Endothelial cell (in vitro differentiated cells): ENCODE results near the gene DCP2. TPM values are rescaled to one million over a fixed set of nuclear protein-coding genes. Genes with fewer than 3 reads are reported as not detected.

Source experiments
- DNase-seq: peaks from one replicate; pipeline ENCODE4 v3.0.0; 2021; ENCODE audit warnings: low spot score
- H3K27ac Mint-ChIP-seq: one replicate; pipeline ENCODE4 v1.8.0; 2021; ENCODE audit warnings: mixed read lengths, inconsistent platforms; ENCODE audit not compliant: unreplicated experiment
- H3K27me3 Mint-ChIP-seq: one replicate; pipeline ENCODE4 v1.8.0; 2021; ENCODE audit warnings: mild to moderate bottlenecking, moderate library complexity, mixed read lengths, inconsistent platforms; ENCODE audit not compliant: unreplicated experiment
- H3K36me3 Mint-ChIP-seq: one replicate; pipeline ENCODE4 v1.8.0; 2021; ENCODE audit warnings: mild to moderate bottlenecking, low read depth, mixed read lengths, inconsistent platforms; ENCODE audit not compliant: unreplicated experiment
- H3K4me1 Mint-ChIP-seq: one replicate; pipeline ENCODE4 v1.8.0; 2021; ENCODE audit warnings: mild to moderate bottlenecking, mixed read lengths, inconsistent platforms; ENCODE audit not compliant: unreplicated experiment
- H3K4me3 Mint-ChIP-seq: one replicate; pipeline ENCODE4 v1.8.0; 2021; ENCODE audit warnings: mild to moderate bottlenecking, mixed read lengths, inconsistent platforms; ENCODE audit not compliant: unreplicated experiment
- H3K9me3 Mint-ChIP-seq: one replicate; pipeline ENCODE4 v1.8.0; 2021; ENCODE audit warnings: mixed read lengths, inconsistent platforms; ENCODE audit not compliant: unreplicated experiment
- total RNA-seq: library from RNA; stranded (reverse); fragmentation: NEBNext Ultra II Directional; extraction: Animal tissue kit (Norgen Biotek cat#: 25700); gene quantifications from one replicate; pipeline ENCODE4 v1.2.1, GENCODE V29; 2021; ENCODE audit not compliant: unreplicated experiment
- TF ChIP-seq, protein P1 (sequence below): fragments of 200-600 bp; sonication (generic); IDR thresholded peaks from one replicate; pipeline ENCODE4 v1.5.0; 2021; ENCODE audit warnings: antibody characterized with exemption; ENCODE audit not compliant: unreplicated experiment

DCP2 gene
- total RNA-seq, 1 donor from 2014 or later, result 75.6 TPM

DNA sequence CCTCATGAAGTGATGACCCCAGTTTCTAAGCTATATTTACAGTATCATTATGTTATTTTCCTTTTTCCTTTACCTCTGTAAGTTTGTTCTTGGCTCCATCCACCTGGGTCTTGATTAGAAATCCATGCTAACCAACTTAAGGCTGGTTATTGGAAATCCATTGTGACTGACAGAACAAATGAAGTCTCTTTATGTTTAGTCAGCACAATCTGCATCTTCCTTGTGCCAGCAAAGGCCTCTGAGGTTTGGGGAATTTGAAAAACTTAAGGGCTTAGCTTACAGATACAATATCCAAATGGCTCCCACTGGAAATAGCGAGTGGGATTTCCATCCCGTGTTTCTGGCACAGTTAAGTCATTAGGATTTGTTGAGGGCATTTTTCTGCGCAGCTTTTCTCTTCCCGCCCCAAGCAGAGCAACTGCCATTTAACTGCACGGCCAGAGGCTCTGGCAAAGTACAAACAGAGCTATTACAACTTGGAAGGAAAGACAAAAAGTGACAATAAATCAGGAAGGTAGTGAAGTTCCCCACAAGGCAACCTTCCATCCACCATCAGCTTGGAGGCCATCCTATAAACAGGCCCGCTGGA is 64.2 kb downstream of the DCP2 start:
- Mint-ChIP-seq H3K9me3 (no peaks in the 10 kb centered on the region), H3K4me1 (no peaks in the 10 kb centered on the region), H3K36me3 (peaks cover 20% of the 10 kb centered on the region), H3K27me3 (peaks cover 4% of the 10 kb centered on the region), H3K27ac (no peak overlapping the region), H3K4me3 (no peak overlapping the region)
- TF ChIP-seq, protein P1, sequence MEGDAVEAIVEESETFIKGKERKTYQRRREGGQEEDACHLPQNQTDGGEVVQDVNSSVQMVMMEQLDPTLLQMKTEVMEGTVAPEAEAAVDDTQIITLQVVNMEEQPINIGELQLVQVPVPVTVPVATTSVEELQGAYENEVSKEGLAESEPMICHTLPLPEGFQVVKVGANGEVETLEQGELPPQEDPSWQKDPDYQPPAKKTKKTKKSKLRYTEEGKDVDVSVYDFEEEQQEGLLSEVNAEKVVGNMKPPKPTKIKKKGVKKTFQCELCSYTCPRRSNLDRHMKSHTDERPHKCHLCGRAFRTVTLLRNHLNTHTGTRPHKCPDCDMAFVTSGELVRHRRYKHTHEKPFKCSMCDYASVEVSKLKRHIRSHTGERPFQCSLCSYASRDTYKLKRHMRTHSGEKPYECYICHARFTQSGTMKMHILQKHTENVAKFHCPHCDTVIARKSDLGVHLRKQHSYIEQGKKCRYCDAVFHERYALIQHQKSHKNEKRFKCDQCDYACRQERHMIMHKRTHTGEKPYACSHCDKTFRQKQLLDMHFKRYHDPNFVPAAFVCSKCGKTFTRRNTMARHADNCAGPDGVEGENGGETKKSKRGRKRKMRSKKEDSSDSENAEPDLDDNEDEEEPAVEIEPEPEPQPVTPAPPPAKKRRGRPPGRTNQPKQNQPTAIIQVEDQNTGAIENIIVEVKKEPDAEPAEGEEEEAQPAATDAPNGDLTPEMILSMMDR, result no peak
- DNase-seq, result no peak

DNA sequence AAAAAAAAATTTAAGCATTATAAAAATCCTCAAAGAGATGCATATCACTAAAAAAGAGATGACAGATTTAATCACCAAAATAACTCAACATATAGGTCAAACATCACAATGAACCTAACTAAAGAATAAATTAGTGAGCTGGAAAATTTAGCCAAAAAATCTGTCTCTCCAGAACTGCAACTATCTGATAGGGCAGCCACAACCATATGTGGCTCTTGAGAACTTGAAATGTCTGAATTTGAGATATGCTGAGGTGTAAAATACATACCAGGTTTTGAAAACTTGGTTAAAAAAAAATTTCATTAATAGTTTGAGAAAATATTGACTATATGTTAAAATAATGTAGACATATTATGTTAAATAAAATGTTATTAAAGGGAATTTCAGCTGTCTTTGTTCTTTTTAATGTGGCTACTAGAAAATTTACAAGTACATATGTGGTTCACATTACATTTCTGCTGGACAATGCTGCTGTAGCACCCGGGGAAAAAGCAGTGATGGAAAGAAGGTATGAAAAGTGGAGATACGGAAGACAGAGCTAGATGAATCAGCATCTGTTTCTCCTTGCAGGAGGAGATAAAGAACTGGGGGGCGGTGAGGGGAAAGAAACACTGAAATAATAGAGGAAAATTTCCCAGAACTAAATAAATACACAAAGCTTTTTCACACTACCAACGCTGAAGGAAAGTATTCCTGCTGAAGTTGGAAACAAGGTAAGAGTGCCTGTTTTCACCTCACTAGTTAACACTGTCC is 66.1 kb downstream of the DCP2 start:
- Mint-ChIP-seq H3K9me3 (no peaks in the 10 kb centered on the region), H3K36me3 (peaks cover 20% of the 10 kb centered on the region), H3K27me3 (peaks cover 4% of the 10 kb centered on the region), H3K4me3 (no peak overlapping the region), H3K27ac (no peak overlapping the region), H3K4me1 (peaks cover 2% of the 10 kb centered on the region)
- TF ChIP-seq, protein P1, result no peak
- DNase-seq, result no peak

DNA sequence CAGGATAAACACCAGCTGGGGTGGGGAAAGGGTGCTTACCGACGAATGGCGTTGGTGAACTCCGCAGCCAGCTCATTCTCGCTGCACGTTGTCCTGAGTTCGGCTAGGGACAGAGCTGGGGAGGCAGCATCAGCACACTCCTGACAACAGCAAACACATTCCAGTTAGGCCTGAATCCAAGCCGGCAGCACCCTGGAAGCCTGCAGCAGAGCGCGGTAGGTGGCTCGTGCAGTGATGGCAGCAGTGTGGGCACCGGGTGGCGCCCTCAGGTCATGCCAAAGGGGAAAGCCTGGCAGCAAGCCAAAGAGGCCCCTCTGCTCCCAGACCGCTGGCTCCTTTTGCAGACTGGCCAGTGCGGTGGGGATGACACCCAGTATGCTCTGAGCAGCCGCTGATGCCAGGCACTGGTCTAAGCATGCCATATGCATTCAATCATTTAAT is 66.9 kb downstream of the DCP2 start:
- peak; percentile 46 for DNase-seq
- TF ChIP-seq, protein P1, result no peak
- Mint-ChIP-seq H3K4me1 (peaks cover 8% of the 10 kb centered on the region), H3K4me3 (no peak overlapping the region), H3K27me3 (no peaks in the 10 kb centered on the region), H3K36me3 (peaks cover 11% of the 10 kb centered on the region), H3K27ac (no peak overlapping the region), H3K9me3 (no peaks in the 10 kb centered on the region)

DNA sequence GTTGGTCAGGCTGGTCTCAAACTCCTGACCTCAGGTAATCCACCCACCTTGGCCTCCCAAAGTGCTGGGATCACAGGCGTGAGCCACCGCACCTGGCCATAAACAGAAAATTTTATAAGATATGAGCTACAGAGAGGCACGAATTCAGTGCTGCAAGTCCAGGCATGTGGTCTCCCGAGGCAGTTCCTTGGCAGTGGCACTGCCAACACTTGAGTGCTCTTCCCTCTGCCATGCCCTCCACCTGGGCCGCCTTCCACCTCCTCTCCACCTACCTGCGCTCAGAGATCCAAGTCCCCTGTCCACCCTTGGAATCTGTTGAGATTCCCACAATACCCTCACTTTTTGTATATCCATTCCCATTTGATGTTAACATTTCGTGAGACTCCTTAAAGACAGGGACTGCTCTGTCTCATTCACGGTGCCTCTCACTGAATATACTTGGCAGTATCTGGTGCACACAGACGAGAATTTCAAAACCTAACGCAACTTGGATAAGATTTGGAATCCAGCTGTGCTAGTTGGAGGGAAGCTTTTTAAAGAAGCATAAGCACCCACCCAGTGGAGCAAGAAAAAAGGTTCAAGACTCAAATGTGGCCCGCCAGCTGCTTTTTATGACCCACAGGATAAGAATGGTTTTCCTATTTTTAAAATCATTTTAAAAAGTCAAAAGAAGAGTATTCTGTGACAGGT is 68.3 kb downstream of the DCP2 start:
- peaks cover 8% of the 10 kb centered on the region for H3K36me3 Mint-ChIP-seq
- H3K9me3 Mint-ChIP-seq, result no peaks in the 10 kb centered on the region
- TF ChIP-seq, protein P1, result no peak
- H3K4me1 Mint-ChIP-seq, result peaks cover 8% of the 10 kb centered on the region
- DNase-seq, result no peak
- H3K27ac Mint-ChIP-seq, result no peak overlapping the region
- no peak overlapping the region for H3K4me3 Mint-ChIP-seq
- H3K27me3 Mint-ChIP-seq, result no peaks in the 10 kb centered on the region
